HG03432 (cell line): Measurements from ENCODE around the gene JPH2.

Experiments used
- ATAC-seq: cut with Tn5 transposase; IDR thresholded peaks from one replicate; pipeline ENCODE4 v1.9.1; 2021; ENCODE audit warnings: mild to moderate bottlenecking, moderate library complexity; ENCODE audit not compliant: unreplicated experiment

JPH2 gene

GRCh38 chr20:44104798-44105517 lies 82.0 kb downstream of the JPH2 start:
- ATAC-seq: no peak

- no peak for ATAC-seq
Measured at GRCh38 chr20:44102582-44102981, 84.4 kb downstream of the JPH2 start.

- ATAC-seq: no peak
Measured at GRCh38 chr20:44099832-44100231, 87.2 kb downstream of the JPH2 start.

- no peak for ATAC-seq
Measured at GRCh38 chr20:44098657-44099056, 88.3 kb downstream of the JPH2 start.

GRCh38 chr20:44098256-44098630 lies 88.7 kb downstream of the JPH2 start:
- no peak for ATAC-seq

- ATAC-seq: no peak
Measured at GRCh38 chr20:44097521-44098255, 89.3 kb downstream of the JPH2 start.

- ATAC-seq: no peak
Measured at GRCh38 chr20:44095831-44096230, 91.2 kb downstream of the JPH2 start.

- no peak for ATAC-seq
Measured at GRCh38 chr20:44093249-44093582, 93.8 kb downstream of the JPH2 start.

- no peak for ATAC-seq
Measured at GRCh38 chr20:44092551-44093248, 94.3 kb downstream of the JPH2 start.

GRCh38 chr20:44091026-44091425 lies 96.0 kb downstream of the JPH2 start:
- ATAC-seq: no peak

GRCh38 chr20:44089987-44090674 lies 96.9 kb downstream of the JPH2 start:
- ATAC-seq: no peak

GRCh38 chr20:44087857-44088120 lies 99.2 kb downstream of the JPH2 start:
- ATAC-seq: no peak

- no peak for ATAC-seq
Measured at GRCh38 chr20:44087051-44087856, 99.7 kb downstream of the JPH2 start.

- ATAC-seq: no peak
Measured at GRCh38 chr20:44085616-44086434, 101.2 kb downstream of the JPH2 start.

GRCh38 chr20:44084891-44085290 lies 102.1 kb downstream of the JPH2 start:
- no peak for ATAC-seq

GRCh38 chr20:44084439-44084838 lies 102.5 kb downstream of the JPH2 start:
- ATAC-seq: no peak

- ATAC-seq: no peak
Measured at GRCh38 chr20:44083220-44083933, 103.6 kb downstream of the JPH2 start.

GRCh38 chr20:44081888-44082287 lies 105.1 kb downstream of the JPH2 start:
- ATAC-seq: no peak

- ATAC-seq: no peak
Measured at GRCh38 chr20:44081476-44081875, 105.5 kb downstream of the JPH2 start.
